GM21423 (cell line): ENCODE data around the gene LGMN.
A peak's percentile ranks its signal among the peaks of the same experiment; 100 is the strongest.
"Not testable (repeated sequence)": the region's sequence is repeated elsewhere in the genome, so short reads cannot be mapped to it uniquely, and the experiment has no call there.

Source experiments
- ATAC-seq: cut with Tn5 transposase; IDR thresholded peaks from one replicate; pipeline ENCODE4 v1.9.1; 2021; ENCODE audit warnings: mild to moderate bottlenecking, moderate library complexity; ENCODE audit not compliant: unreplicated experiment

LGMN gene

DNA sequence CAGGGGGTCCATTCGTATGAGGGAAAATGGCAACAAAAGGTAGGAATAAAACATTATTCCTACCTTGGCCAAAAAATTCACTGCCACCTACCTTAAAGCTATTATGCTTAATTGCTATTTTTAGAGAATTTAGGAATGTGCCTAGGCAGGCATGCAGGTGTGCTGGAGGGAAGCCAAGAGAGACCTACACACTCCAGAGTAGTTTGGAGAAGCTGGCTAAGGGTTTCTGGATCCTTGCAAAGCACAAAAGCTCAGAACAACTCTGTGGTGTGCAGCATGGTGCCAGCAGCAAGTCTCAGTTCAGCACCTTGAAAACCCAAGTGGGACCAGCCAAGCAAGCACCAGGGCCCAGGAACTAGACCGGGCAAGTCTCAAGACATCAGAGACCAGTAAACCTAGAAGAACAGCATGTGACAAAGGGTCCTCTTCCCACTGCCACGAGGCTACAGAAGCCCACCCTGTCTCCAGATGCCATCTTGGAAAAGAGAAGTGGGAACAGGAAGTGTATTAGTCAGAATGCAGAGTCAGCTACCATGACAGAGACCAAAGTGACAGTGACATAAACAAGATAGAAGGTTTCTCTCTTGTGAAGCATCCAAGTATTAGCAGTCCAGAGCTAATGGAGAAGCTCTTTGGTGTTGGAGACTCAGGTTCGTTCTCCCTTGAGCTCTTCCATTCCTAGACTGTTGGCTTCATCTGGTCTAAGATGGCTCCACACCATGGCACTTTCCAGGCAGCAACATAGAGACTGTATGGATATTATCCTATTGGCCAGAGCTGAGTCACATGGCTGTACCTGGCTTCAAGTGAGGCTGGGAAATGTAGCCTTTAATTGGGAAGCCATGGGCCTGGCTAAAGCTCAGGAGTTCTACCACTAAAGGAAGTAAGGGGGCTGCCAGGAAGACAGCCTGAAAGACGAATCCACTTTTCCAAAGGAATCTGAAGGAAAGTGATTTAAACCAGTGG lies 15.5 kb upstream of the LGMN start:
- ATAC-seq: not testable (repeated sequence)

DNA sequence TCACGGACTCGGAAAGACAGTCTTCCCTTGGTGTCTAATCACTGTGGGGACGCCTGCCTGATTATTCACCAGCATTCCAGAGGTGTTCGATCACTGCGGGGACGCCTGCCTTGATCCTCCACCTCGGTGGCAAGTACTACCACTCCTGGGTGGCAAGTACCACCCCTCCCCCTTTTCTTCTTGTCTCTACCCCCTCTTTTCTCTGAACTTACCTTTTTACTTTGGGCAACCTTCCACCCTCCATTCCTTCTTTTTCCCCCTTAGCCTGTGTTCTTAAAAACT lies 12.0 kb upstream of the LGMN start:
- no peak for ATAC-seq

DNA sequence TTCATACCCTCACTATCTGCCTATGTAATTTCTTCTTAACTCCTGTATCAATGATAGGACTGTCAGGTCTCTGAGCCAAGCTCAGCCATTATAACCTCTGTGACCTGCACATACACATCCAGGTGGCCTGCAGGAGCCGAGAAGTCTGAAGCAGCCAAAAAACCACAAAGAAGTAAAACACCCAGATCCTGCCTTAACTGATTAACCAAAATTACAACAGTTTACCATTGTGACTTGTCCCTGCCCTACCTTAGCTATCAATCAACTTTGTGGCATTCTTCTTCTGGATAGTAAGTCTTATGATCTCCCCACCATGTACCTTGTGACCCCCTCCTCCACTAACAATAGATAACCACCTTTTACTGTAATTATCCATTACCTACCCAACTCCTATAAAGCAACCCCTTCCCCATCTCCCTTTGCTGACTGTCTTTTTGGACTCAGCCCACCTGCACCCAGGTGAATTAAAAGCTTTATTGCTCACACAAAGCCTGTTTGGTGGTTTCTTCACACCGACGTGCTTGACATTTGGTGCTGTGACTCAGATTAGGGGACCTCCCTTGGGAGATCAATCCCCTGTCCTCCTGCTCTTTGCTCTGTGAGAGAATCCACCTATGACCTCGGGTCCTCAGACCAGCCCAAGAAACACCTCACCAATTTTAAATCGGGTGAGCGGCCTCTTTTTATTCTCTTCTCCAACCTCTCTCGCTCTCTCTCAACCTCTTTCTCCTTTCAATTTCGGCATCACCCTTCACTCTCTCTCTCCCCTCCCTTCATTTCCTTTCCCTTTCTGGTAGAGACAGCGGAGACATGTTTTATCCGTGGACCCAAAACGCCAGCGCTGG lies 11.5 kb upstream of the LGMN start:
- no peak for ATAC-seq

DNA sequence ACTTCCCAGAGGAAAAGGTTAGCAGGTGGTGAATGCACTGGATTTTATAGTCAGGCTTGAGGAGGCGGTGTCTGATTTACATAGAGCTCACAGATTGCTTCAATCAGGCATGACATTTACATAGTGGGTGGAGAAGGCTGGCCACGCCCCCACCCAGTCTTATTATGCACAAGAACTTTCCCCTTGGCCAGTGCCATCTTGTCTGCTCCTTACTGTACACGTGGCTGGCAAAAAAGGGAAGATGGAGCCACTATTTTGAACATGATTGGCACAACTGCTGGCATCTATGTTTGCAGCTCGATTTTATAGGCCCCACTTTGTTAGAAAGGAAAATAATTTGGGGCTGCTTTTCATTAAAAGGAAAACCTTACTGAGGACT lies 10.9 kb upstream of the LGMN start:
- no peak for ATAC-seq

DNA sequence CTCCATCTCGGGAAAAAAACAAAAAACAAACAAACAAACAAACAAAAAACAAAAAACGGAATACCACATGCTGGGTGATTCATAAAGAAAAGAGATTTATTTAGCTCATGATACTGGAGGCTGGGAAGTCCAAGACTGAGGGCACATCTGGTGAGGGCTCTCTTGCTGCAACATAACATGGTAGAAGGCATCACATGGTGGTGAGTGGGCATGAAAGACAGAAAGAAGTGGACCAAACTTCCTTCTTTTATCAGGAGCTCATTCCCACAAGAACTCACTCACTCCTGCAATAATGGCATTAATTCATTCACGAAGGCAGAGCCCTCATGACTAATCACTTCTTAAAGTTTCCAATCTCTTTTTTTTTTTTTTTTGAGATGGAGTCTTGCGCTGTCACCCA lies 8.0 kb upstream of the LGMN start:
- ATAC-seq: no peak

DNA sequence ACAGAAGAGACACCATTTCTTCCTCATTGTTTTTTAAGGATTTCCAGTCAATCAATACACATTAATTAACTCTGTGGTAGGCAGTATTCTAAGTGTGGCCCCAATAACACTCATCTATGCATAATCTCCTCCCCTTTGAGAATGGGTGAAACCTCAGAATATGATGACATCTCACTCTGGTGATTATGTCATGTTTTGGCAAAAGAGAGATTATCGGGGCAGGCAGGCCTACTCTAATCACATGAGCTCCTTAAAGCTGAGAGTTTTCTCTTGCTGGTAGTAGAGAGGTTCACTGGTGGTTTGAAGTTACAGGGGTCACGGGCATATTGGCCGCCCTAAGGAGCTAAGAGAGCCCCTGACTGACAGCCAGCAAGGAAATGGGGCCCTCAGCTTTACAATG lies 7.1 kb upstream of the LGMN start:
- ATAC-seq: no peak

DNA sequence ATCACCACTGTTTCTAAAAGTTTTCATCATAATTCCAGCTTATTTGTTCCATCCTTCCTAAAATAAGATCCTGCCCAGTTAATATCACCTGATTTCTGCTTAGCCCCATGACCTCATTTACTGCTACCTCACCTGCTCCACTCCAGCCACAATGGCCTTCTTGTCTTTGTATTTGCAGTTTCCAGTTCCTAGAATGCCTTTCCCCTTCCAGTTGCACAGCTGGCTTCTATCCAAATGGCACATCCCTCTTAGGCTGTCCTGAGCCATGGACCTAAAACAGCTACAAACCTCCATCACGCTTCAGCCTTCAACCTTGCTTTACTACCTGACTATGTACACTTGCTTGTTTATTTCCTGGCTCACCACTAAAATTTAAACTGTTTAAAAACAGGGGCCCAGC lies 6.5 kb upstream of the LGMN start:
- no peak for ATAC-seq

DNA sequence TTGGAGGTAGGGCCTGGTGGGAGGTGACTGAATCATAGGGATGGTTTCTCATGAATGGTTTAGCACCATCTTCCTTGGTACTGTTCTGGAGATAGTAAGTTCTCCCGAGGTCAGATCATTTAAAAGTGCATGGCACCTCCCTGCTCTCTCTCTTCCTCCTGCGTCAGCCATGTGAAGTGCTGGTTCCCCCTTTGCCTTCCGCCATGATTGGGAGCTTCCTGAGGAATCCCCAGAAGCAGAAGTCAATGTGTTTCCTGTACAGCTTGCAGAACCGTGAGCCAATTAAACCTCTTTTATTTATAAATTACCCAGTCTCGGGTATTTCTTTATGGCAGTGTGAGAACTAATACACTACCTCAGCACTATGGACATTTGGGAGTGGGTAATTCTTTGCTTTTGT lies 4.8 kb upstream of the LGMN start:
- no peak for ATAC-seq

DNA sequence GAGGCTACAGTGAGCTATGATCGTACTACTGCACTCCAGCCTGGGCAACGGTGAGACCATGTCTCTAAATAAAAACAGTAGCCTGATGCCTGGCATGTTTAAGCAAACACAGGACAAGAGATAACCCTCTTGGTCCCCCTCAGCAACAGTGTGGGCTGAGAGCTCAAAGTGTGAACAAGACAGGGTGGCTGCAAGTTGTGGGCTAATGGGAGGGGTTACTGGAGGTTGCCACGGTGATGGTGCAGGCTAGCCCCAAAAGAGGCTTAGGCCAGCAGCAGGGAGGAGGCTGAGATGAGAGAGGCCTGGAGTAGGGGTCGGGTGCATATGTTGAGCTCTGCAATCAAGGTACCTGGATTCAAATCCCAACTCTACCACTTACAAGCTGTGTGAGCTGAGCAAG lies 3.4 kb upstream of the LGMN start:
- no peak for ATAC-seq

DNA sequence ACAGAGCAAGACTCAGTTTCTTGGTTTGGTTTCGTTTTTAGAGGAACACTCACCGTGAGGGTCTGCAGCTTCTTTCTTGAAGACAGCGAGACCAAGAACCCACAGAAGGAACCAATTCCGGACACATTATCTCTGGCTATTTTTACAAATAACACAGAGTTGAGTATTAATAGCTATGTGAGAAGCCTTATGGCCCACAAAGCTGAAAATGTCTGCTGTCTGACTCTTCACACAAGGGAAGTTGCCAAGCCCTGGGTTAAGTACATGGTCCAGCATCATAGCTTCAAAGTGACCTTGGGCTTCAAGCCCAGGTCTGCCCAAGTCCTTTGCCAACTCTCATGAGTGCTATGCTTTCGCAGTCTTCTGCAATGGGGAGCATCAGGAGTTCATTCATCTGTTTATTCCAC lies 2.6 kb upstream of the LGMN start:
- peak; percentile 32 for ATAC-seq

DNA sequence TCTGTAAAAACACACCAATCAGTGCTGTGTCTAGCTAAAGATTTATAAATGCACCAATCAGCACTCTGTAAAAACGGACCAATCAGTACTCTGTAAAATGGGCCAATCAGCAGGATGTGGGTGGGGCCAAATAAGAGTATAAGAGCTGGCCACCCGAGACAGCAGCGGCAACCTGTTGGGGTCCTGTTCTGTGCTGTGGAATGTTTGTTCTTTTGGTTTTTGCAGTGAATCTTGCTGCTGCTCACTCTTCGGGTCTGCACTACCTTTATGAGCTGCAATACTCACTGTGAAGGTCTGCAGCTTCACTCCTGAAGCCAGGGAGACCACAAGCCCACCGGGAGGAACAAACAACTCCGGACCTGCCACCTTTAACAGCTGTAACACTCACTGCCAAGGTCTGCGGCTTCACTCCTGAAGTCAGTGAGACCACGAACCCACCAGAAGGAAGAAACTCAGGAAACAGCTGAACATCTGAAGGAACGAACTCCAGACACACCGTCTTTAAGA lies 1.8 kb upstream of the LGMN start:
- ATAC-seq: not testable (repeated sequence)

DNA sequence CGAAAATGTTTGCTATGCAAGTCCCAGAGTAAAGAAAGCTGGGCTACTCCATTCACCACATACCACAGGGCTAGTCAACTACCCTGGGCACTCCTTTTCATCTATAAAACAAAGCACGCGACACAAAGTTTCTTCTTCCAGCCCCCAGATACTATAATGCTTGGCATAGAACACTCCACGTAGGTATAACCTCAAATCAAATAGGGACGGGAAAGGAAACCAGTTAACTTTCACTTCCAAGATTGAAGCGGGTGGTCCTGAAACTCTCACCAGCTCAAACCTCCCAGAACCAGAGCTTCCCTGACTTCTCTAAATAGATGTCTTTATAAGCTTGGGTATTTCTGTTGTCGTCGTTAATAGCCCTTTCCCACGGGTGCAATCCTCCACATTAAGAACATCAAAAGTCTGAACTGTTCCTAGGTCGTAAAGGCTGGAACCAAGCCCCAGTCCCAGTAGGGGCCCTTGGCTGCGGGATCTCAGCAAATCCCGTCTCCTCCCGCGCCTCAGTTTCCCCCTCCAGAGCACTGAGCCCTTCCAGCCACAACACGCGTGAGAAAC lies 647 bp downstream of the LGMN start:
- no peak for ATAC-seq

DNA sequence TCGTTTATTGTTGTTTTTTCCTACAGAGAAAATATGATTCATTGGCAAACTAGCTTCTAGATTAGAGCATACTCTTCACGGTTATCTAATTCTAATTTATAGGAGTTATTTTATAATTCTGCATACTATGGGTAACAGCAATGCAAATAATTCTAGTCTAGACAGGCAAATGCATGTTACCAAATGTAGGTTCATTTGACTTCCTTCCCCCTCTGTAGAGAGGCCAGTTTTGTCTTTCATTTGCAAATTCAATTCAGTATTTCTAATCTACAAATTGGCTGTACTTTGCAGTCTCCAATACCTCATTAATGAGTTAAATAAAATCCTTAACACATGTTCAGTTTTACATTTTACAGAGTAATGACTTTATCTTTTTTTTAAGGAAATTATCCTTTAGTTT lies 4.2 kb downstream of the LGMN start:
- no peak for ATAC-seq

DNA sequence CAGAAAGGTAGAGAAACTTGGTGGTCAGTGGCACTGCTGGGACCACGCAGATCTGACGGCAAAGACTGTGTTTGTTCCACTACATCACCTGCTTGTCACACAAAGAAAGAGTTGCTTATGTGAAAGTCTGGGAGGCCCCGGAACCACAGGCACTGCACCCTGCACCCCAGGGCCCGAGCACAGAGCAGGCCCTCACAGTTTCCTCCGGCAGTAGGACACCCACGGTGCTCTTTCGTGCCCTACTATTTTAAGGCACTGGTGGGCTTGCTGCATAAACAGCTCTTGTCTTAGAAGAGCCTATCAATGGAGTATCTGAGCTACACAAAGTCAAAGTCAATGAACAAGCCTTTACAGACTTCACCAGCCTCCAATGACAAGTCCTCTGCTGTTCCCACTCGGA lies 8.0 kb downstream of the LGMN start:
- no peak for ATAC-seq

DNA sequence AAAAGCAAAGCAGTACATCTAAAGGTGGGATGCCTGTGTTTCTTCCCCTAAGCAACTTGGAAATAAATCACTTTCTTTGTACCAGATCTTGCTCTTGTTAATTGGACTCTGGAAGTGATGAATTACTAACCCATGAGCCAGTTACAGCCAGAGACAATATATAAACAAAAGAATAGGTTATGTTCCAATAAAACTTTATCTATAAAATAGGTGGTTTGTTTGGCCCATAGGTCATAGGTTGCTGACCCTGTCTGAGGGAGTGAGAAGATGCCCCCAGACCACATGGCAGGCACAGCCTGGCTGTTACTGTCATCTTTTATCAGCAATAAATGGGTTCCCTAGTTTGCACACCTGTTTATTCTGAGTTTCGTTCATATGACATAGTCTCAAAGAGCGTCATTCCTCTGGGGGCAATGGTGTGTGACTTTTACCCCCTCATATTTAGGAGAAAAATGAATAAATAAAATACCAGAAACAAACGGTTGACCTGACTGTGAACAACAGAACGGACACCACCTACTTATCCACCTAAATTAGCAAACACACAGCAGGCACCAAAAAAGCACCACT lies 10.7 kb downstream of the LGMN start:
- ATAC-seq: no peak

DNA sequence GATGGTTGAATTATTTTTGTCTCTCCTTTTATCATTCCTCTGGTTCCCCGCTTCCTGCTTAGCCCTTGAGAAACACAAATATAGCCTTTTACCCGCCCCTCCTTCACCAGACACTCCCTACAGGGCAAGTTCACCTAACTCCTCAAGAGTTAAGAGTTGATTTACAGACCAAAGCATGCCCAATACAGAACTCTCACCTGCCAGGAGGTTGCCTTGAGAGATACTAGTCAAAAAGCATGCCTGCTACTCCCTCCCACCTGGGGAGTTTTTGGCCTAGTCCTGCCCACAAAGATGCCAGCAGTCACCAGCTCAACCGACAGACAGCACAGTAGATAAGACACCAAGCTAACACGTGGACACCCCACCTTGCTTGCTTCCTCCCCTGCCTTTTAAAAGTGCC lies 11.2 kb downstream of the LGMN start:
- peak; percentile 60 for ATAC-seq

DNA sequence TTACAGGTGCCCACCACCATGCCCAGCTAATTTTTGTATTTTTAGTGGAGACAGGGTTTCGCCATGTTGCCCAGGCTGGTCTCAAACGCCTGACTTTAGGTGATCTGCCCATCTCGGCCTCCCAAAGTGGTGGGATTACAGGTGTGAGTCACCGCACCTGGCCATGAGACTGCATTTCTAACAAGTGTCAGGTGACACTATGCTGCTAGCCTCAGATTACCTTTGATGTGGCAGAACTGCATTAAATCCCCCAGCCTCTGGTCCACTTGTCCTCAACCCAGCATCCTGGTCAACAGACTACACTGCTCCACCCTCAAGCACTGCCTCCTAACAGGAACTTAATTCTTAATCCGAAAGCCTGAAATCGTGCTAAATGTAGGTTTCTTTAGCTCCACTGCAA lies 13.1 kb downstream of the LGMN start:
- no peak for ATAC-seq

DNA sequence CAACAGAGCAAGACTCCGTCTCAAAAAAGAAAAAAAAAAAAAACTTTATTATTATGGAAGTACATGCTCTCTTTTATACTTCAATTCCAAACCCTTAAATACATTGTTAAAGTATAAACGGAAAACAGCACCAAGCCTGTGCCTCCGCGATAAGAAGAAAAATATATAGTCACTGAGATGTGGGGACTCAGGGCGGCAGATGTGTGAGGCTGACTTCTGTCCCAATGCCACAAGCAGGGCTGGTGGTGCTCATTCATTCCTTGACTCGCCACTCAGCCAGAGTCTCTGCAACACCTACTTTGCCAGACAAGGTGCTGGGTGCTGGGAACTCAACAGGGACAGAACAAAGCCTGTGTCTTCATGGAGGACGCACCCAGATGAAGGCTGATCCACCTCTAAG lies 13.8 kb downstream of the LGMN start:
- ATAC-seq: no peak

DNA sequence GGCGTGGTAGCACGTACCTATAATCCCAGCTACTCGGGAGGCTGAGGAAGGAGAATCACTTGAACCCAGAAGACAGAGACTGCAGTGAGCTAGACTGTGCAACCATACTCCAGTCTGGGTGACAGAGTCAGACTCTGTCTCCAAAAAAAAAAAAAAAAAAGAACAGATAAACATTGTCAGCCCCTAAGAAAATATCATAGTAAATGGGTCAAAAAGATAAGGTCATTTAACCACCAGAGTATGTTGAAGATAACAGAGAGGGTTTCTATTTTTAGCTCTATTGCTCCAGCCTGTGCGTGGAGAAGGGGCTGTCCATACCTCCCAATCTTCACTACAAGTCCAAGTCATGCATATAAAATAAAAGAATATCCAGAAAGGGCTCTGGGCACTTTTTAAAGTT lies 15.4 kb downstream of the LGMN start:
- no peak for ATAC-seq

DNA sequence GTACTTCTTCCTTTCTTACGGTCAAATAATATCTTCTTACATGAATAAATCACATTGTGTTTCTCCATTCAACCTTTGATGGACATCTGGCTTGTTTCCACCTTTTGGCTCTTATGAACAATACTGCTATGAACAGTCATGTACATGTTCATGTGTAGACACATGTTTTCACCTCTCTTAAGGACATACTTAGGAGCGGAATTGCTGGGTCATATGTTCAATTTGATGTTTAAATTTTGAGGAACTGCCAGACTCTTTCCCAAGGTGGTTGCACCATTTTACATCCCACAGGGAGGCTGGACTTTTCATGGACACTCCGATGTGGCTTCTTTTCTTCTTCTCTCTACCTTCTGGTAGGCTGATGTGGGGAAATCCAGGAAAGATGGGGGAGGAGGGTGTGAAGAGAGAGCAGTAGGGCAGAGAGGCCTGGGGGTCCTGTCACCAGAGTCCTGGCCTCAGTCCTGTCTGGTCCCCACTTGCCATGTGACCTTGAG lies 16.8 kb downstream of the LGMN start:
- ATAC-seq: no peak

DNA sequence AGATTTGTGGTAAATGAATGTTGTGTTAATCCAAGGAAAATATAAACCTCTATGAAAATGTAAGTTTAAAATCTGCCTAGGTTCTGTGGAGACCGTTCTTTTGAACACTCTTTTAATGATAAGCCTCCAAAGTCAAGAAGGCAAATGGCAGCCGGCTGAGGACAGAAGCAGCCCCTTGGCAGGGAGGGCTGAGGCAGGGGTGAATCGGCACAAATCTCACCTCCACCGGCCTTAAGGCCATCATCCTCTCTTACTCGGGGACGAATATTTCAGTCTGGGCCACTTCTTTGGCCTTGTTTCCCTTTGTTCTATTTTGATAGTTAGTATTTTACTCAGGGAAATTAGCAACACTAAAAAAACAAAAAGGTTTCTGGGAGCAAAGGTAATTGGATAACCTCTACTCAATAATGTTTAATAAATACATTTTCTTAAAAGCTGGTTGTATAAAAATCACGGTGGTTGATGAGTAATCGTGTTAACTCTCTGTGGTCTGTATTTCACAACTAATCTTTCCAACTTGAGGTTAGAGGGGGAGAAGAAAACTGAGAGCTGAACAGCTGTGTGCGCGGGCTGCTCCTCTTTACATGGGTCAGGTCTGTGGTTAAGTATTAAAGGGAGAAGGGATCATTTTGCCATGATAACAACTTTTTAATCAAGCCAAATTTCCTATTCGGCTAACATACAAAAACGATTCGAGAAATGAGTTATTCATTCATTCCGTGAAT lies 18.6 kb downstream of the LGMN start:
- peak; percentile 81 for ATAC-seq
